HepG2 (cell line): Measurements from ENCODE around the gene SYNJ2. TPM values are rescaled to one million over a fixed set of nuclear protein-coding genes. Genes with fewer than 3 reads are reported as not detected.

Experiments used
- AKNA ChIP-seq: sonication (generic); formaldehyde crosslinking; IDR thresholded peaks from 2 replicates; pipeline ENCODE4 v1.4.0; 2020; ENCODE audit warnings: missing genetic modification reagents, borderline replicate concordance
- ATF7 ChIP-seq, 2 experiments: fragments of 450-650 bp in 1 of 2; sonication (generic) in 1 of 2; formaldehyde crosslinking in 1 of 2; IDR thresholded peaks; 2 replicates each; pipeline versions ENCODE4 v1.4.0 to v1.6.1; 2016 to 2020; ENCODE audit warnings: antibody characterized with exemption in 1 of 2, mild to moderate bottlenecking in 1 of 2, missing genetic modification reagents in 1 of 2
- BCLAF1 ChIP-seq: fragments of 450-650 bp; IDR thresholded peaks from 2 replicates; pipeline ENCODE4 v1.6.1; 2017; ENCODE audit warnings: mild to moderate bottlenecking
- DR1 ChIP-seq: sonication (generic); formaldehyde crosslinking; IDR thresholded peaks from 2 replicates; pipeline ENCODE4 v1.8.0; 2021; ENCODE audit warnings: mild to moderate bottlenecking, missing genetic modification reagents, inconsistent platforms
- HNRNPUL1 ChIP-seq: fragments of 200-400 bp; formaldehyde crosslinking; IDR thresholded peaks from 2 replicates; pipeline ENCODE4 v1.6.1; 2017; ENCODE audit warnings: low read depth, mild to moderate bottlenecking, low read length, moderate library complexity
- HOXA3 ChIP-seq: sonication (generic); formaldehyde crosslinking; IDR thresholded peaks from 2 replicates; pipeline ENCODE4 v1.5.0; 2020; ENCODE audit warnings: missing genetic modification reagents
- MED8 ChIP-seq: sonication (generic); formaldehyde crosslinking; IDR thresholded peaks from 2 replicates; pipeline ENCODE4 v1.8.1; 2023; ENCODE audit warnings: mild to moderate bottlenecking, missing genetic modification reagents; ENCODE audit not compliant: insufficient replicate concordance
- NONO ChIP-seq, 2 experiments: fragments of 450-650 bp in 1 of 2; sonication (generic) in 1 of 2; formaldehyde crosslinking in 1 of 2; IDR thresholded peaks in 1 of 2; conservative IDR thresholded peaks in 1 of 2; 2 replicates each; pipeline versions ENCODE4 v1.6.1 to v1.8.0; 2017 to 2022; ENCODE audit warnings: mild to moderate bottlenecking in 1 of 2, missing genetic modification reagents in 1 of 2, moderate library complexity in 1 of 2
- PHF20 ChIP-seq: sonication (generic); formaldehyde crosslinking; IDR thresholded peaks from 2 replicates; pipeline ENCODE4 v1.5.0; 2020; ENCODE audit warnings: mild to moderate bottlenecking, missing genetic modification reagents
- TCF7L2 ChIP-seq: IDR thresholded peaks from 2 replicates; pipeline ENCODE4 v1.6.1; 2011; ENCODE audit warnings: mild to moderate bottlenecking, low read depth, low read length, moderate library complexity
- ZFX ChIP-seq: sonication (generic); formaldehyde crosslinking; IDR thresholded peaks from 2 replicates; pipeline ENCODE4 v1.4.0; 2020; ENCODE audit warnings: mild to moderate bottlenecking, low read depth, missing genetic modification reagents, moderate library complexity
- ZNF143 ChIP-seq: sonication (generic); formaldehyde crosslinking; IDR thresholded peaks from 2 replicates; pipeline ENCODE4 v1.4.0; 2020; ENCODE audit warnings: missing genetic modification reagents
- ZNF782 ChIP-seq: sonication (generic); formaldehyde crosslinking; IDR thresholded peaks from 2 replicates; pipeline ENCODE4 v1.4.0; 2020; ENCODE audit warnings: missing genetic modification reagents, mild to moderate bottlenecking, borderline replicate concordance
- polyA plus RNA-seq, 8 experiments: library from polyadenylated mRNA; depleted of rRNA in 3 of 8; stranded (reverse) in 7 of 8; unstranded in 1 of 8; fragments of >200 nt; fragmentation: Illumina TruSeq in 4 of 8; extraction: Trizol in 4 of 8; gene quantifications; 2 replicates each; pipeline versions ENCODE4 v1.2.1 to v1.2.3, GENCODE V29; 2011 to 2016; ENCODE audit warnings: low read depth in 4 of 8, missing spikeins in 1 of 8, mixed read lengths in 1 of 8; ENCODE audit not compliant: insufficient read depth in 1 of 8
- total RNA-seq, 5 experiments: library from RNA; depleted of rRNA; stranded (reverse); fragments of >200 nt; fragmentation: Illumina TruSeq; extraction: Trizol; gene quantifications; 2 replicates each; pipeline ENCODE4 v1.2.3, GENCODE V29; 2016; ENCODE audit warnings: low read depth in 1 of 5
- TF ChIP-seq, protein P1 (sequence below): sonication (generic); formaldehyde crosslinking; conservative IDR thresholded peaks from 2 replicates; pipeline ENCODE4 v1.8.0; 2022; ENCODE audit warnings: missing genetic modification reagents
- TF ChIP-seq, protein P2 (sequence below): sonication (generic); formaldehyde crosslinking; IDR thresholded peaks from 2 replicates; pipeline ENCODE4 v1.4.0; 2020; ENCODE audit warnings: missing genetic modification reagents
- TF ChIP-seq, protein P3 (sequence below): sonication (generic); formaldehyde crosslinking; IDR thresholded peaks from 2 replicates; pipeline ENCODE4 v1.8.0; 2022; ENCODE audit warnings: mild to moderate bottlenecking, missing genetic modification reagents

Gene SYNJ2
- total and polyA plus RNA-seq, 2 of the 13 experiments (the other 11 are each of a cell fraction or from before 2014, with no cell fraction given): 39.1 to 57.6 TPM

GRCh38 chr6:158040804-158041347 lies 59.2 kb downstream of the SYNJ2 start (continued):
- TF ChIP-seq NONO (IDR thresholded peaks at IDR 0.05) (no peak), NONO (CRISPR knock-in tag; conservative IDR thresholded peaks at IDR 0.05) (no peak), ZFX (CRISPR knock-in tag) (no peak), HNRNPUL1 (no peak), PHF20 (CRISPR knock-in tag) (peak; percentile 28; the same call in 1 of the 2 replicates), BCLAF1 (no peak), DR1 (CRISPR knock-in tag) (no peak), HOXA3 (CRISPR knock-in tag) (no peak), ZNF782 (no peak), AKNA (CRISPR knock-in tag) (0 out of 2 replicates have a peak, but pooled peaks have one; percentile 74), ZNF143 (CRISPR knock-in tag) (no peak; the same call in 1 of the 2 replicates), MED8 (CRISPR knock-in tag) (peak; percentile 7), TCF7L2 (no peak), ATF7 (IDR thresholded peaks at IDR 0.05) (0 out of 2 replicates have a peak, but pooled peaks have one; percentile 0), ATF7 (CRISPR knock-in tag; IDR thresholded peaks at IDR 0.05) (no peak)
- TF ChIP-seq, protein P1, sequence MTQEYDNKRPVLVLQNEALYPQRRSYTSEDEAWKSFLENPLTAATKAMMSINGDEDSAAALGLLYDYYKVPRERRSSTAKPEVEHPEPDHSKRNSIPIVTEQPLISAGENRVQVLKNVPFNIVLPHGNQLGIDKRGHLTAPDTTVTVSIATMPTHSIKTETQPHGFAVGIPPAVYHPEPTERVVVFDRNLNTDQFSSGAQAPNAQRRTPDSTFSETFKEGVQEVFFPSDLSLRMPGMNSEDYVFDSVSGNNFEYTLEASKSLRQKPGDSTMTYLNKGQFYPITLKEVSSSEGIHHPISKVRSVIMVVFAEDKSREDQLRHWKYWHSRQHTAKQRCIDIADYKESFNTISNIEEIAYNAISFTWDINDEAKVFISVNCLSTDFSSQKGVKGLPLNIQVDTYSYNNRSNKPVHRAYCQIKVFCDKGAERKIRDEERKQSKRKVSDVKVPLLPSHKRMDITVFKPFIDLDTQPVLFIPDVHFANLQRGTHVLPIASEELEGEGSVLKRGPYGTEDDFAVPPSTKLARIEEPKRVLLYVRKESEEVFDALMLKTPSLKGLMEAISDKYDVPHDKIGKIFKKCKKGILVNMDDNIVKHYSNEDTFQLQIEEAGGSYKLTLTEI (CRISPR knock-in tag): no peak
- TF ChIP-seq, protein P2, sequence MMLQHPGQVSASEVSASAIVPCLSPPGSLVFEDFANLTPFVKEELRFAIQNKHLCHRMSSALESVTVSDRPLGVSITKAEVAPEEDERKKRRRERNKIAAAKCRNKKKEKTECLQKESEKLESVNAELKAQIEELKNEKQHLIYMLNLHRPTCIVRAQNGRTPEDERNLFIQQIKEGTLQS (CRISPR knock-in tag): no peak
- TF ChIP-seq, protein P3, sequence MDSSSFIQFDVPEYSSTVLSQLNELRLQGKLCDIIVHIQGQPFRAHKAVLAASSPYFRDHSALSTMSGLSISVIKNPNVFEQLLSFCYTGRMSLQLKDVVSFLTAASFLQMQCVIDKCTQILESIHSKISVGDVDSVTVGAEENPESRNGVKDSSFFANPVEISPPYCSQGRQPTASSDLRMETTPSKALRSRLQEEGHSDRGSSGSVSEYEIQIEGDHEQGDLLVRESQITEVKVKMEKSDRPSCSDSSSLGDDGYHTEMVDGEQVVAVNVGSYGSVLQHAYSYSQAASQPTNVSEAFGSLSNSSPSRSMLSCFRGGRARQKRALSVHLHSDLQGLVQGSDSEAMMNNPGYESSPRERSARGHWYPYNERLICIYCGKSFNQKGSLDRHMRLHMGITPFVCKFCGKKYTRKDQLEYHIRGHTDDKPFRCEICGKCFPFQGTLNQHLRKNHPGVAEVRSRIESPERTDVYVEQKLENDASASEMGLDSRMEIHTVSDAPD: no peak
